ENCODE results near the gene CASP7. TPM values are rescaled to one million over a fixed set of nuclear protein-coding genes. Genes with fewer than 3 reads are reported as not detected.

CASP7 gene
- total and polyA plus RNA-seq, 7 donors: 4.5 to 24.7 (median 11.9) TPM

GRCh38 chr10:113752553-113752952 lies 72.8 kb downstream of the CASP7 start:
- ATAC-seq: no peak
- no peaks in the 10 kb centered on the region for H3K9me3 ChIP-seq
- no peaks in the 10 kb centered on the region for H3K4me1 ChIP-seq
- H3K36me3 ChIP-seq (ENCODE audit: insufficient read depth in 1 of 2, low read depth in 1 of 2): no peaks in the 10 kb centered on the region
- TF ChIP-seq CTCF (IDR thresholded peaks at IDR 0.05): no peak
- intact Hi-C loops (cut with DNase I): no loop called here
- DNase-seq: no peak
- H3K27me3 ChIP-seq (ENCODE audit: insufficient read depth in 3 of 3, low read length in 2 of 3): no peaks in the 10 kb centered on the region
- no peak overlapping the region for H3K27ac ChIP-seq
- 28 to 65% (median 43%) methylated on average over 1 of the region's 1 CpG for WGBS, 3 donors
- H3K4me3 ChIP-seq: no peak overlapping the region

- ATAC-seq (no peak), DNase-seq (no peak)
- H3K9me3 ChIP-seq: no peaks in the 10 kb centered on the region
- no peaks in the 10 kb centered on the region for H3K36me3 ChIP-seq (ENCODE audit: insufficient read depth in 1 of 2, low read depth in 1 of 2)
- no peak overlapping the region for H3K4me3 ChIP-seq
- H3K27me3 ChIP-seq (ENCODE audit: insufficient read depth in 3 of 3, low read length in 2 of 3): no peaks in the 10 kb centered on the region
- no peak overlapping the region for H3K27ac ChIP-seq
- H3K4me1 ChIP-seq: no peaks in the 10 kb centered on the region
- WGBS, 3 donors: 23 to 33% (median 28%) methylated on average over 9 of the region's 9 CpGs
- TF ChIP-seq CTCF (IDR thresholded peaks at IDR 0.05): no peak
- intact Hi-C loops (cut with DNase I): no loop called here
Measured at GRCh38 chr10:113753020-113753692, 73.4 kb downstream of the CASP7 start.

GRCh38 chr10:113754125-113754524 lies 74.4 kb downstream of the CASP7 start:
- no peak overlapping the region for H3K27ac ChIP-seq
- no peak for ATAC-seq

GRCh38 chr10:113754768-113755167 lies 75.1 kb downstream of the CASP7 start:
- Histone ChIP-seq H3K4me1 (no peaks in the 10 kb centered on the region), H3K27ac (no peak overlapping the region), H3K9me3 (no peaks in the 10 kb centered on the region), H3K36me3 (ENCODE audit: insufficient read depth in 1 of 2, low read depth in 1 of 2) (no peaks in the 10 kb centered on the region), H3K27me3 (ENCODE audit: insufficient read depth in 3 of 3, low read length in 2 of 3) (no peaks in the 10 kb centered on the region), H3K4me3 (no peak overlapping the region)
- DNase-seq (no peak), ATAC-seq (no peak)
- WGBS, 3 donors: 87 to 93% (median 87%) methylated on average over 9 of the region's 9 CpGs
- intact Hi-C loops (cut with DNase I): no loop called here
- TF ChIP-seq CTCF (IDR thresholded peaks at IDR 0.05): no peak

More at GRCh38 chr10:113754125-113754524, 74.4 kb downstream of the CASP7 start:
- Histone ChIP-seq H3K4me3 (no peak overlapping the region), H3K27me3 (ENCODE audit: insufficient read depth in 3 of 3, low read length in 2 of 3) (no peaks in the 10 kb centered on the region), H3K9me3 (no peaks in the 10 kb centered on the region), H3K36me3 (ENCODE audit: insufficient read depth in 1 of 2, low read depth in 1 of 2) (no peaks in the 10 kb centered on the region), H3K4me1 (no peaks in the 10 kb centered on the region)
- intact Hi-C loops (cut with DNase I): no loop called here
- WGBS, 3 donors: 84 to 95% (median 92%) methylated on average over 3 of the region's 3 CpGs
- TF ChIP-seq CTCF (IDR thresholded peaks at IDR 0.05): no peak
- DNase-seq: no peak
